Keratinocyte (primary cell): Measurements from ENCODE around the gene LLGL1. TPM values are rescaled to one million over a fixed set of nuclear protein-coding genes. Genes with fewer than 3 reads are reported as not detected.

Experiments
- DNase-seq: peaks from one replicate; pipeline ENCODE4 v3.0.0-alpha.2; 2011; ENCODE audit warnings: low read depth, missing footprints, low spot score
- FAIRE-seq: peaks from 2 replicates; lab custom pipeline; 2011; peaks lifted over from hg19 to GRCh38; lab: Jason Lieb, UNC
- H2AFZ ChIP-seq: 2 replicates; pipeline ENCODE4 v1.6.0; 2012; ENCODE audit warnings: low read length, control low read depth, inconsistent platforms; ENCODE audit not compliant: control insufficient read depth
- H3K27ac ChIP-seq: 2 replicates; pipeline ENCODE4 v1.5.1; 2011; ENCODE audit warnings: low read length; ENCODE audit not compliant: control insufficient read depth, insufficient read depth
- H3K27me3 ChIP-seq: 3 replicates; pipeline ENCODE4 v1.6.0; 2011; ENCODE audit warnings: low read length; ENCODE audit not compliant: control insufficient read depth, insufficient read depth; ENCODE audit errors: extremely low read depth
- H3K36me3 ChIP-seq, 2 experiments: 2 replicates in 1 of 2; 3 replicates in 1 of 2; pipeline ENCODE4 v1.5.1; 2011; ENCODE audit warnings: low read length in 2 of 2, mild to moderate bottlenecking in 1 of 2; ENCODE audit not compliant: control insufficient read depth in 2 of 2, insufficient read depth in 2 of 2; ENCODE audit errors: extremely low read depth in 1 of 2
- H3K4me1 ChIP-seq: 3 replicates; pipeline ENCODE4 v1.5.1; 2011; ENCODE audit warnings: low read length; ENCODE audit not compliant: control insufficient read depth, insufficient read depth; ENCODE audit errors: extremely low read depth
- H3K4me2 ChIP-seq: 3 replicates; pipeline ENCODE4 v1.6.0; 2011; ENCODE audit warnings: low read depth, low read length; ENCODE audit not compliant: control insufficient read depth, insufficient read depth; ENCODE audit errors: extremely low read depth
- H3K4me3 ChIP-seq, 3 experiments: fragments of 200-600 bp in 1 of 3; sonication (generic) in 1 of 3; 2 replicates in 2 of 3; 3 replicates in 1 of 3; pipeline ENCODE4 v1.5.1; 2011 to 2016; ENCODE audit warnings: low read length in 3 of 3, mild to moderate bottlenecking in 3 of 3, control low read depth in 2 of 3, inconsistent platforms in 1 of 3, low read depth in 1 of 3, mixed read lengths in 1 of 3, mixed run types in 1 of 3, moderate library complexity in 1 of 3; ENCODE audit not compliant: control insufficient read depth in 2 of 3, insufficient read depth in 2 of 3; ENCODE audit errors: extremely low read depth in 1 of 3
- H3K79me2 ChIP-seq: 2 replicates; pipeline ENCODE4 v1.6.0; 2012; ENCODE audit warnings: low read length; ENCODE audit not compliant: control insufficient read depth, insufficient read depth
- H3K9ac ChIP-seq: 3 replicates; pipeline ENCODE4 v1.6.0; 2011; ENCODE audit warnings: low read length; ENCODE audit not compliant: control insufficient read depth, insufficient read depth; ENCODE audit errors: extremely low read depth
- H3K9me1 ChIP-seq: 3 replicates; pipeline ENCODE4 v1.6.0; 2011; ENCODE audit warnings: low read length; ENCODE audit not compliant: control insufficient read depth, insufficient read depth; ENCODE audit errors: extremely low read depth
- H3K9me3 ChIP-seq: 2 replicates; pipeline ENCODE4 v1.5.1; 2012; ENCODE audit warnings: low read depth, low read length; ENCODE audit not compliant: control insufficient read depth
- H4K20me1 ChIP-seq: 3 replicates; pipeline ENCODE4 v1.6.0; 2011; ENCODE audit warnings: low read length; ENCODE audit not compliant: control insufficient read depth, insufficient read depth; ENCODE audit errors: extremely low read depth
- CTCF ChIP-seq, 3 experiments: IDR thresholded peaks in 1 of 3; conservative IDR thresholded peaks in 1 of 3; optimal IDR thresholded peaks in 1 of 3; 2 replicates in 2 of 3; 3 replicates in 1 of 3; pipeline versions ENCODE3 to v1.5.1; 2011; ENCODE audit warnings: low read length in 3 of 3, mild to moderate bottlenecking in 3 of 3, moderate library complexity in 2 of 3, control low read depth in 1 of 3, inconsistent platforms in 1 of 3; ENCODE audit not compliant: insufficient read depth in 2 of 3; ENCODE audit errors: extremely low read depth in 1 of 3
- EZH2 ChIP-seq: IDR thresholded peaks from one replicate; pipeline ENCODE4 v1.6.1; 2012; ENCODE audit warnings: inconsistent platforms, mild to moderate bottlenecking, low read length, moderate library complexity
- dilution Hi-C: fragments of 300-500 bp; cut with MboI; formaldehyde crosslinking; loops from one replicate; pipeline ENCODE4 v1.7.0; 2020; ENCODE audit warnings: low sequenced_read_pairs; ENCODE audit not compliant: extremely low pct_ligation_motif_present
- polyA plus RNA-seq, 5 experiments: library from polyadenylated mRNA; depleted of rRNA in 3 of 5; stranded (reverse) in 3 of 5; stranded (forward) in 1 of 5; unstranded in 1 of 5; fragments of >200 nt; gene quantifications; 1 replicate in 1 of 5; 2 replicates in 3 of 5; 3 replicates in 1 of 5; pipeline versions ENCODE4 v1.2.1 to v1.2.3, GENCODE V29; 2011 to 2012; ENCODE audit warnings: missing spikeins in 2 of 5, low read depth in 1 of 5, low replicate concordance in 1 of 5

LLGL1 gene
- polyA plus RNA-seq, 1 donor (not counting 4 experiments of a cell fraction or from before 2014, with no cell fraction given), result 13.8 TPM

DNA sequence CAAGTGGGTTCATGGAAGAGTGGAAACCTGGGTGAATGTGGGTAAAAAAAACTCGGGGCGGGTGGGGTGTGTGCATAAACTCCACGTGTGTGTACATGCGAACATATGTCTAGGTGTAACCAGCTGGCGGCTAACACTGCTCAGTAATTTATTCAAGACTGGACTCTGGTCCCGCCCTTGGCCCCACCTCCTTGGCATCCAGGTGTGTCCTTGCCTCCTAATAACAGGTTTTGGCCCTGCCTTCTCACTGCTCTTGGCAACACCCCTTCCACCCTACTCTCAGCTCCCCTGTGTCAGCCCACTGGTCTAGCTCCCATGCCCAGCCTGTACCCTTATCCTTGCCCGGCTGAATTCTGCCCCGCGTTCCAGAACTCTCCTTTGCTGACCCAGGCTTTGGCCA, 24.8 kb downstream of the LLGL1 start:
- dilution Hi-C loops, result no loop called here
- no peak for DNase-seq
- H3K27ac ChIP-seq, result no peak overlapping the region

DNA sequence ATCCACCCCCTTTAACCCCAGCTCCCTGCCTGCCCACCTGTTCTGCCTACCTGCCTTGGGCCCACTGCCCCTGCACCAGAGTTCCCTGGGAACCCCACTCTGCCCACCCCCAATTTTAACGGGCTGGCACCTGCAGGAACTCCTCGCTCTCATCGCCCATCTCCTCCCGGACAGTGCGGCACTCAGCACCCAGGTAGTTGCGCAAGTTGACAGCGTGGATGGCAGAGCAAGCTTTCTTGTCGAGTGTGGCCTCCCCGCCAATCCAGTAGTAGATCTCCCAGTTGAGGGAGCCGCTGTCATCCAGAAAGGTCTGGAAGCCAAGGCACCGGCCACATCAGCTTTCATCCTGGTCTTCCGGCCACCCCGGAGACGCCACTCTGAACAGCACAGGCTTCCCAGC, 25.3 kb downstream of the LLGL1 start:
- Histone ChIP-seq H3K4me1 (peaks cover 27% of the 10 kb centered on the region), H3K9ac (no peak overlapping the region), H3K9me3 (no peaks in the 10 kb centered on the region), H3K36me3 (peaks cover 73 to 74% of the 10 kb centered on the region in 2 experiments), H3K79me2 (peaks cover 27% of the 10 kb centered on the region), H3K27me3 (no peaks in the 10 kb centered on the region), H3K9me1 (no peaks in the 10 kb centered on the region), H4K20me1 (peaks cover 23% of the 10 kb centered on the region), H2AFZ (no peak overlapping the region), H3K4me3 (no peak overlapping the region), H3K27ac (no peak overlapping the region), H3K4me2 (no peak overlapping the region)
- DNase-seq (no peak), FAIRE-seq (no peak)
- TF ChIP-seq CTCF (optimal IDR thresholded peaks at IDR 0.05 in 1 of 3, IDR thresholded peaks at IDR 0.05 in 1 of 3, conservative IDR thresholded peaks at IDR 0.05 in 1 of 3; ENCODE audit: extremely low read depth in 1 of 3, insufficient read depth in 2 of 3, low read length in 3 of 3) (no peak), EZH2 (no peak)
- dilution Hi-C loops, result no loop called here

More for the DNA sequence above, 24.8 kb downstream of the LLGL1 start:
- peaks cover 22% of the 10 kb centered on the region for H3K79me2 ChIP-seq
- no peaks in the 10 kb centered on the region for H3K9me1 ChIP-seq
- no peak overlapping the region for H3K9ac ChIP-seq
- TF ChIP-seq EZH2 (no peak), CTCF (optimal IDR thresholded peaks at IDR 0.05 in 1 of 3, IDR thresholded peaks at IDR 0.05 in 1 of 3, conservative IDR thresholded peaks at IDR 0.05 in 1 of 3; ENCODE audit: extremely low read depth in 1 of 3, insufficient read depth in 2 of 3, low read length in 3 of 3) (no peak)
- H3K4me2 ChIP-seq, result no peak overlapping the region
- H2AFZ ChIP-seq, result no peak overlapping the region
- no peaks in the 10 kb centered on the region for H3K9me3 ChIP-seq
- no peaks in the 10 kb centered on the region for H3K27me3 ChIP-seq
- peaks cover 27% of the 10 kb centered on the region for H3K4me1 ChIP-seq
- peak; percentile 81 for FAIRE-seq
- peaks cover 73 to 75% of the 10 kb centered on the region in 2 experiments for H3K36me3 ChIP-seq
- peaks cover 23% of the 10 kb centered on the region for H4K20me1 ChIP-seq
- H3K4me3 ChIP-seq, result no peak overlapping the region
